ENCODE data around the gene MLXIP.

The MLXIP gene

DNA sequence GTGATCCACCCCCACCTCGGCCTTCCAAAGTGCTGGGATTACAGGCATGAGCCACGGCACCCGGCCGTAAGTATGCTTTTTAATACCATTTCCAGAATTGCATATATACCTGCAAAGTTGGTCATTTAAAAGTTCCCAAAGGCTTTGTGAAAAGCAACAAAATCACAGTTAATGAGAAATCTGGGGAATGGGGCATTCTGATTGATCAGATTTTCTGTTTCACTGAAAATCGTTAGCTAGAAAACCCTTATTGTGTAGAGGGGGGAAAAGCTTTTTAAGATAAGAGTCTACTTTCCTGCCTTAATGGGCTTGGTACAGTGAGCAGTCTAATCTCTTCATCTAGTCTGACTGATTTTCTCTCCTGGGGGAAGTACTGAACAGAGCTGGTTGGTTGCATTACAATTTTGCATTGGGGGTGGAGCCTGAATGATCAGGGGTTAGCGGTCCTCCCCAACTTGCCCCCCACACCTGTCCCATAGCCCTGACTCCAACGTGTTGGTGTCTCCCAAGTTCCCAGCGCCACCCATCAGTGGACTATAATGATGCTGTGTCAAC, 71.6 kb downstream of the MLXIP start:
- Histone ChIP-seq H3K27ac (ENCODE audit: low read length) (no peak overlapping the region), H3K36me3 (ENCODE audit: insufficient read depth, low read depth, low read length) (no peaks in the 10 kb centered on the region), H3K27me3 (ENCODE audit: insufficient read depth, low read length) (no peaks in the 10 kb centered on the region), H3K4me1 (ENCODE audit: insufficient read depth, low read length) (no peaks in the 10 kb centered on the region), H3K9ac (ENCODE audit: low read depth, low read length) (no peak overlapping the region), H3K4me3 (ENCODE audit: low read length) (no peak overlapping the region), H3K9me3 (ENCODE audit: insufficient read depth, low read depth, low read length) (no peaks in the 10 kb centered on the region)

DNA sequence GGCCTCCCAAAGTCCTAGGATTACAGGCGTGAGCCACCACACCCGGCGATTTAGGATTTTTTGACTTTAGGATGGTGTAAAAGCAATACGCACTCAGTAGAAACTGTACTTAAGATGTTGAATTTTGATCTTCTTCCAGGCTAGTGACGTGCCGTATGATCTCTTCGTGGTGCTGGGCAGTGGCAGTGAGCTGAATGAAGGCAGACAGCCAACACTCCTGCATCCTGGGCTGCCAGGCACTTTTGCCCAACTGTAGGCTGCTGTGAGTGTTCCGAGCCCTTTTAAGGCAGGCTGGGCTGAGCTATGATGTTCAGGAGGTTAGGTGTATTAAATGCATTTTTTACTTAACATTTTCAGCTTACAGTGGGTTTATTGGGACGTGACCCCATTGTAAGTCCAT, 74.2 kb downstream of the MLXIP start:
- H3K27me3 ChIP-seq (ENCODE audit: insufficient read depth, low read length) = no peaks in the 10 kb centered on the region
- no peaks in the 10 kb centered on the region for H3K4me1 ChIP-seq (ENCODE audit: insufficient read depth, low read length)
- H3K27ac ChIP-seq (ENCODE audit: low read length) = no peak overlapping the region
- no peaks in the 10 kb centered on the region for H3K9me3 ChIP-seq (ENCODE audit: insufficient read depth, low read depth, low read length)
- no peak overlapping the region for H3K9ac ChIP-seq (ENCODE audit: low read depth, low read length)
- H3K36me3 ChIP-seq (ENCODE audit: insufficient read depth, low read depth, low read length) = no peaks in the 10 kb centered on the region
- no peak overlapping the region for H3K4me3 ChIP-seq (ENCODE audit: low read length)

DNA sequence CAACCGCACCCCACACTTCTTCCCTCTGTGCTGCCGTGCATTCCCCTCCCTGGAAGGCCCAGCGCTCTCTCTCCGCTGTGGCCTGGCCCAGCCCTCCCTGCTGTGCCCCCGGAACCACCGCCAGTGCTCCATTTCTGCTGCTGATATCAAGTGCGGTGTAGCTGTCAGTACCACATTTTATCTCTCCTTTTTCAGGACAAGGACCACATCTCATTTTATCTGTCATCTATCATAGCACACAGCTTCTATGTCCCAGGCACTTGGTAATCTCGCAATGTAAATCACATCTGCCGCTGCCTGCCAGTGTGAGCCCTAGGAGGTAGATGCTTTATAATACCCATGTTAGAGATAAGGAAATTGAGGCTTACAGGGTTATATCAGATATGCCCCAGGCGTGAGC, 77.1 kb downstream of the MLXIP start:
- H3K27ac ChIP-seq (ENCODE audit: low read length) = no peak overlapping the region
- H3K9ac ChIP-seq (ENCODE audit: low read depth, low read length) = no peak overlapping the region
- no peak overlapping the region for H3K4me3 ChIP-seq (ENCODE audit: low read length)
- H3K4me1 ChIP-seq (ENCODE audit: insufficient read depth, low read length) = no peaks in the 10 kb centered on the region
- H3K27me3 ChIP-seq (ENCODE audit: insufficient read depth, low read length) = no peaks in the 10 kb centered on the region
- H3K36me3 ChIP-seq (ENCODE audit: insufficient read depth, low read depth, low read length) = no peaks in the 10 kb centered on the region
- no peaks in the 10 kb centered on the region for H3K9me3 ChIP-seq (ENCODE audit: insufficient read depth, low read depth, low read length)

DNA sequence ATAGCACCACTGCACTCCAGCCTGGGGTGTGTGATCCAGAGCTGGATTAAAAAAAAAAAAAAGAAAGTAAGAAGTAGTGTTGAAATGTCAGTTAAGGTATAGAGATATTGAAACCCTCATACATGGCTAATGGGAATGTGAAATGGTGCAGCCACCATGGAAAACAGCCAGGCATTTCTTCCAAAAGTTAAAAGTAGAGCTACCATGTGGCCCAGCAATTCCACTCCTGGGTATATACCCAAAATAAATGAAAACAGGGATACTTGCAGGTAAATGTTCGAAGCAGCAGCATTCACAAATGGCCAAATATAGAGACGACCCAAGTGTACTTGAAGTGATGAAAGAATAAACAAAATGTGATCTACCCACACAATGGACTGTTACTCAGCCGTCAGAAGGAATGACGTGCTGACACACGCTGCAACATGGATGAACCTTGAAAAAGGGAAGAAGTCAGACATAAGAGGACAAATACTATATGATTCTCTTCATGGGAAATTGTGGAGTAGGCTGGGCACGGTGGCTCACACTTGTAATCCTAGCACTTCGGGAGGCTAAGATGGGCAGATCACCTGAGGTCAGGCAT, 80.2 kb downstream of the MLXIP start:
- no peak overlapping the region for H3K9ac ChIP-seq (ENCODE audit: low read depth, low read length)
- no peak overlapping the region for H3K27ac ChIP-seq (ENCODE audit: low read length)
- no peaks in the 10 kb centered on the region for H3K9me3 ChIP-seq (ENCODE audit: insufficient read depth, low read depth, low read length)
- H3K27me3 ChIP-seq (ENCODE audit: insufficient read depth, low read length) = no peaks in the 10 kb centered on the region
- H3K4me3 ChIP-seq (ENCODE audit: low read length) = no peak overlapping the region
- H3K4me1 ChIP-seq (ENCODE audit: insufficient read depth, low read length) = no peaks in the 10 kb centered on the region
- no peaks in the 10 kb centered on the region for H3K36me3 ChIP-seq (ENCODE audit: insufficient read depth, low read depth, low read length)

DNA sequence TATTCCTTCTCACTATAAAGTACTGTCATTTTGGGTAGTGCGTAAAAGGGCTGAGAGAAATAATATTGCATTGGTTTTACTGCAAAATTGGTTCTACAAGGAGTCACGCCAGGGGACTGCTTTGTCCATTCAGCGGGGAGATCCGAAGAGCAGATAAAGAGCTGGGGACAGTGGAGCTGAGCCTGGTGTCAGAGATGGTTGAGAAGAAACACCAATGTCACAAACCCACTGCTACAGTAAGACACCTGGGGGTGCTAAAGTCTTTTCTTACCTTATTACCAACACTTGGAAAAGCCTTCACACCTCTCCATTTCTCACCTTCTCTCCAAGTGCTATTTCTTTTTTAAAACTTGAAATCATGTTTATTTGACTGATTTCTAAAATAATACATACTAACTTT, 81.3 kb downstream of the MLXIP start:
- Histone ChIP-seq H3K27ac (ENCODE audit: low read length) (no peak overlapping the region), H3K4me3 (ENCODE audit: low read length) (no peak overlapping the region), H3K36me3 (ENCODE audit: insufficient read depth, low read depth, low read length) (no peaks in the 10 kb centered on the region), H3K9me3 (ENCODE audit: insufficient read depth, low read depth, low read length) (no peaks in the 10 kb centered on the region), H3K4me1 (ENCODE audit: insufficient read depth, low read length) (no peaks in the 10 kb centered on the region), H3K9ac (ENCODE audit: low read depth, low read length) (no peak overlapping the region), H3K27me3 (ENCODE audit: insufficient read depth, low read length) (no peaks in the 10 kb centered on the region)

DNA sequence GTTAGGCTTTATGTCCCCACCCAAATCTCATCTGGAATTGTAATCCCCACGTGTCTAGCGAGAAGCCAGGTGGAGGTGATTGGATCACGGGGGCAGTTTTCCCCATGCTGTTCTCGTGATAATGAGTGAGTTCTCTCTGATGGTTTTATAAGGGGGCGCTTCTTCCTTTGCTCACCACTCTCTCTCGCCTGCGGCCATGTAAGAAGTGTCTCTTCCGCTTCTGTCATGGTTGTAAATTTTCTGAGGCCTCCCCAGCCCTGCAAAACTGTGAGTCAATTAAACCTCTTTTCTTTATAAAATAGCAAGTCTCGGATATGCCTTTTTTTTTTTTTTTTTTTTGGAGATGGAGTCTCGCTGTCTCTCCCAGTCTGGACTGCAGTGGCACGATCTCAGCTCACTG, 82.2 kb downstream of the MLXIP start:
- Histone ChIP-seq H3K9ac (ENCODE audit: low read depth, low read length) (no peak overlapping the region), H3K4me3 (ENCODE audit: low read length) (no peak overlapping the region), H3K27me3 (ENCODE audit: insufficient read depth, low read length) (no peaks in the 10 kb centered on the region), H3K4me1 (ENCODE audit: insufficient read depth, low read length) (no peaks in the 10 kb centered on the region), H3K27ac (ENCODE audit: low read length) (no peak overlapping the region), H3K9me3 (ENCODE audit: insufficient read depth, low read depth, low read length) (no peaks in the 10 kb centered on the region), H3K36me3 (ENCODE audit: insufficient read depth, low read depth, low read length) (no peaks in the 10 kb centered on the region)

DNA sequence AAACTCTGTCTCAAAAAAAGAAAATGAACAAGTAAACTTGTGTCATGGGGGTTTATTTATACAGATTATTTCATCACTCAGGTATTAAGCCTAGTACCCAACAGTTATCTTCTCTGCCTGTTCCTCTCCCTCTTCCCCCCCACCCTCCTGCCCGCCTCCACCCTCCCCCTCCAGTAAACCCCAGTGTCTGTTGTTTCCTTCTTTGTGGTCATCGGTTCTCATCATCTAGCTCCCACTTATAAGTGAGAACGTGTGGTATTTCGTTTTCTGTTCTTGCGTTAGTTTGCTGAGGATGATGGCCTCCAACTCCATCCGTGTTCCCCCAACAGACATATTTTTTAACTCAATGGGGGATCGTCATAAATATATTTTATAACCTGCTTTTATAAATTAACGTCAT, 83.1 kb downstream of the MLXIP start:
- Histone ChIP-seq H3K27ac (ENCODE audit: low read length) (no peak overlapping the region), H3K27me3 (ENCODE audit: insufficient read depth, low read length) (no peaks in the 10 kb centered on the region), H3K9me3 (ENCODE audit: insufficient read depth, low read depth, low read length) (no peaks in the 10 kb centered on the region), H3K36me3 (ENCODE audit: insufficient read depth, low read depth, low read length) (no peaks in the 10 kb centered on the region), H3K4me1 (ENCODE audit: insufficient read depth, low read length) (no peaks in the 10 kb centered on the region), H3K9ac (ENCODE audit: low read depth, low read length) (no peak overlapping the region), H3K4me3 (ENCODE audit: low read length) (no peak overlapping the region)

DNA sequence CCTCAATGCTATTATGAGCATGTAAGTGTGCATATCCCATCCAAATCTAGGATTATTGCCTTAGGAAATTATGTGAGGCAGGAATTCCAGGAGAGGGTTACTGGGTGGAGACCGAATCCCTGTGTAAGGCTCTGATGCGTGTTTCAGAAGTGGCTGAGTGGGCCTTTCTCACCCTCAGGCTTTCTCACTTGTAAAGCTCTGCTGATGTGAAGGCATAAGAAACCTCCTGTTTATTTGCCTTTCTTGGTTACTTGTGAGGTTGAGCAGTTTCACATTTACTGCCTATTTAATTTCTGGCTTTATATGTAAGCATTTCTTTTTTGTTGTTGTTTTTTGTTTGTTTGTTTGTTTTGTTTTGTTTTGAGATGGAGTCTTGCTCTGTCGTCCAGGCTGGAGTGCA, 84.4 kb downstream of the MLXIP start:
- no peak overlapping the region for H3K27ac ChIP-seq (ENCODE audit: low read length)
- H3K4me3 ChIP-seq (ENCODE audit: low read length) = no peak overlapping the region
- no peaks in the 10 kb centered on the region for H3K36me3 ChIP-seq (ENCODE audit: insufficient read depth, low read depth, low read length)
- no peaks in the 10 kb centered on the region for H3K27me3 ChIP-seq (ENCODE audit: insufficient read depth, low read length)
- H3K4me1 ChIP-seq (ENCODE audit: insufficient read depth, low read length) = no peaks in the 10 kb centered on the region
- H3K9me3 ChIP-seq (ENCODE audit: insufficient read depth, low read depth, low read length) = no peaks in the 10 kb centered on the region
- no peak overlapping the region for H3K9ac ChIP-seq (ENCODE audit: low read depth, low read length)

DNA sequence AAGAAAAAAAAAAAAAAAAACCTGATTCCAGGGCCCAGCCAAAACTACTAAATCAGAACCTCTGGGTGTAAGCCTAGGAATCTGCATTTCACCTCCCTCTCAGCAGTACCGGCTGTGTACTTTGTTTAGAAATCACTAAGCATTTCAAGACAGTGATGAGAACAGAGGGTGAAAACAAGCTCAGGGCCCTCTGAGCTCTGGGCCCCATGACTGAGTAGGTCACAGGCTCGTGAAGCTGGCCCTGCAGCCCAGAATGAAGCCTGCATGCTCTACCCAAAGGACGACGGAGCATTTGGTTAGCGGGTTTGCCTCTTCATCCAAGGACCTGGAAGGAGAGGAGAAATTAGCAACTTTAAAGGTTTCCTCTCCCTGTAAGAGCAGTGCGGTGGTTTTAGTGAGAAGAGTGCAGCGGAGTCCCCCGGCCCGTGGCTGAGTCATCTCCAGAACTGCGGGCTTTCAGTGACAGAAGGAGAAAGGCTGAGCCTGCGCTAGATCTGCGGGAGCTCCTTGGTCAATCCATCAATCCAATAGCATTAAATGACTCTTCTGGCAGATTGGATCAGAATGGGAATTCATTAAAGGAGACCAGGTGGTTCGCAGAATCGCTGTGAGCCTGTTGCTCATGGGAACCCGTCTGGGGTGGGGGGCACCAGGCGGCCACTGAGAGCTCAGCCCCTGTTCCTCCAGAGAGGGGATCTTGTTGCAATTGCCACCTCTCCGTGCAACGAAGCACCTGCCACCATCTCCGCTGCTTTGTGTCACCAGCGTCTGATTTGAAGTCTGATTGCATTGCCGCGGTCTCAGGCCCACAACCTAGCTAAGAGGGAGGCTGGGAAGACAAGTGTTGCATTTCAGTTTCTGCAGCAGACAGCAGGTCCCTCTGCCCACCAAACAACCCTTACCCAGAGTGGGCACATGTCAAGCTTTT, 88.1 kb downstream of the MLXIP start:
- Histone ChIP-seq H3K9me3 (ENCODE audit: insufficient read depth, low read depth, low read length) (no peaks in the 10 kb centered on the region), H3K27me3 (ENCODE audit: insufficient read depth, low read length) (no peaks in the 10 kb centered on the region), H3K9ac (ENCODE audit: low read depth, low read length) (no peak overlapping the region), H3K4me3 (ENCODE audit: low read length) (no peak overlapping the region), H3K36me3 (ENCODE audit: insufficient read depth, low read depth, low read length) (no peaks in the 10 kb centered on the region), H3K27ac (ENCODE audit: low read length) (no peak overlapping the region), H3K4me1 (ENCODE audit: insufficient read depth, low read length) (no peaks in the 10 kb centered on the region)

DNA sequence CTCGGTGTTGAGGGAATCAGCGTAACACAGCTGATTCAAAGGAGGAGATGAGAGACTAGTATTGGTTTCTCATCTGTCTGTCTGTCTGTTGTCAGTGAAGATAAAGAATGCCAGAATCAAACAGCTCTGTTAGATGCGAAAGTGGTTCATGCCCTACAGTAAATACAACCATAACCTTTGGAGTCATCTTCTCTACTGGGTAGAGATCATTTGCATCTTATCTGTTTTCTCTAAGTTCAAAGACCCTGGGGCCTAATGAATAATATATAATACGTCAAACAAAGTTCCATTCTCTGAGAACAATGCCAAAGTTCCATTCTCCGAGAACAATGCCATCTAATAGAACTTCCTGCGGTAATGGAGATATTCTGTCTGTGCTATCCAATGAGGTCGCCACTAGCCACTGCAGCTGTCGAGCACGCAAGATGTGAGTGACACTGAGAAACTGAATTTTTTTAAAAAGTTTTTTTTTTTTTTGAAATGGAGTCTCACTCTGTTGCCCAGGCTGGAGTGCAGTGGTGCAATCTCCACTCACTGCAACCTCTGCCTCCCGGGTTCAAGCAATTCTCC, 88.9 kb downstream of the MLXIP start:
- Histone ChIP-seq H3K9me3 (ENCODE audit: insufficient read depth, low read depth, low read length) (no peaks in the 10 kb centered on the region), H3K9ac (ENCODE audit: low read depth, low read length) (no peak overlapping the region), H3K27ac (ENCODE audit: low read length) (no peak overlapping the region), H3K27me3 (ENCODE audit: insufficient read depth, low read length) (no peaks in the 10 kb centered on the region), H3K4me3 (ENCODE audit: low read length) (no peak overlapping the region), H3K4me1 (ENCODE audit: insufficient read depth, low read length) (no peaks in the 10 kb centered on the region), H3K36me3 (ENCODE audit: insufficient read depth, low read depth, low read length) (no peaks in the 10 kb centered on the region)

DNA sequence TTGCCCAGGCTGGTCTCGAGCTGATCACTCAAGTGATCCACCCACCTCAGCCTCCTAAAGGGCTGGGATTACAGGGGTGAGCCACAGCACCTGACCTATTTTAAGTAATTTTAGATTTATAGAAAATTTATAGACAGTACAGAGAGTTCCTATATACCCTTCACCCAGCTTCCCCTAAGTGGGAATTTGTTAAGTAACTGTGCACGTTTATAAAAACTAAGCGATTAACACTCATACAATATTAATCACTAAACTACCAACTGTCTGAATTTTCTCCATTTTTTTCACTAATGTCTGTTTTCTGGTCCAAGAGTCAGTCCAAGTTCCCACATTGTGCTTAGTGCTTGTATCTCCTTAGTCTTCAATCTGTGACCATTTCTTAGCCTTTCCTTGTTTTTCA, 89.9 kb downstream of the MLXIP start:
- Histone ChIP-seq H3K4me1 (ENCODE audit: insufficient read depth, low read length) (no peaks in the 10 kb centered on the region), H3K9me3 (ENCODE audit: insufficient read depth, low read depth, low read length) (no peaks in the 10 kb centered on the region), H3K36me3 (ENCODE audit: insufficient read depth, low read depth, low read length) (no peaks in the 10 kb centered on the region), H3K4me3 (ENCODE audit: low read length) (no peak overlapping the region), H3K9ac (ENCODE audit: low read depth, low read length) (no peak overlapping the region), H3K27ac (ENCODE audit: low read length) (no peak overlapping the region), H3K27me3 (ENCODE audit: insufficient read depth, low read length) (no peaks in the 10 kb centered on the region)

DNA sequence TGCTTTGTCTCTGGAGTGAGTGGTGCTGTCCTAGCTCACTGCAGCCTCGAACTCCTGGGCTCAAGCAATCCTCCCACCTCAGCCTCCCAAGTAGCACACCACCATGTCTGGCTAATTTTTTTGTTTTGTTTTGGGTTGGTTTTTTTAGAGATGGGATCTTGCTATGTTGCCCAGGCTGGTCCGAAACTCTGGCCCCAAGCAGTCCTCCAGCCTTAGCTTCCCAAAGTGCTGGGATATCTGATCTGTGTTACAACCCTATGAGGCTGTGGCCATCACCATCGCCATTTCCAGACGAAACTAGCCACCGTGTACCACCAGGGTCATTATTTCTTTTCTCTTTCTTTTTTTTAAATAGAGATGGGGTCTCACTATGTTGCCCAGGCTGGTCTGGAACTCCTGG, 92.8 kb downstream of the MLXIP start:
- Histone ChIP-seq H3K27ac (ENCODE audit: low read length) (no peak overlapping the region), H3K9ac (ENCODE audit: low read depth, low read length) (no peak overlapping the region), H3K27me3 (ENCODE audit: insufficient read depth, low read length) (no peaks in the 10 kb centered on the region), H3K4me3 (ENCODE audit: low read length) (no peak overlapping the region), H3K4me1 (ENCODE audit: insufficient read depth, low read length) (no peaks in the 10 kb centered on the region), H3K36me3 (ENCODE audit: insufficient read depth, low read depth, low read length) (no peaks in the 10 kb centered on the region), H3K9me3 (ENCODE audit: insufficient read depth, low read depth, low read length) (no peaks in the 10 kb centered on the region)
